KMS-11 (cell line): ENCODE data around the gene NAE1.

Source experiments
- H2AFZ ChIP-seq: fragments of 200-600 bp; sonication (generic); 2 replicates; pipeline ENCODE4 v1.6.1; 2016; ENCODE audit warnings: antibody characterized with exemption, mixed run types, low read depth
- H3K27ac ChIP-seq: fragments of 200-600 bp; sonication (generic); 2 replicates; pipeline ENCODE4 v1.6.1; 2016; ENCODE audit warnings: mild to moderate bottlenecking, mixed run types
- H3K27me3 ChIP-seq: fragments of 200-600 bp; sonication (generic); 2 replicates; pipeline ENCODE4 v1.6.1; 2017; ENCODE audit warnings: mild to moderate bottlenecking, low read depth, mixed run types, moderate library complexity; ENCODE audit not compliant: insufficient read depth
- H3K36me3 ChIP-seq: fragments of 200-600 bp; sonication (generic); 2 replicates; pipeline ENCODE4 v1.6.1; 2017; ENCODE audit warnings: mild to moderate bottlenecking, mixed run types; ENCODE audit not compliant: insufficient read depth
- H3K4me1 ChIP-seq: fragments of 200-600 bp; sonication (generic); 2 replicates; pipeline ENCODE4 v1.6.1; 2016; ENCODE audit warnings: mild to moderate bottlenecking, low read depth, mixed run types; ENCODE audit not compliant: poor library complexity, severe bottlenecking
- H3K4me2 ChIP-seq: fragments of 200-600 bp; sonication (generic); 2 replicates; pipeline ENCODE4 v1.7.0; 2016; ENCODE audit warnings: mild to moderate bottlenecking, mixed run types
- H3K4me3 ChIP-seq: fragments of 200-600 bp; sonication (generic); IDR thresholded peaks from 2 replicates; pipeline ENCODE4 v1.6.1; 2017; ENCODE audit warnings: low read depth, low read length, mixed read lengths; ENCODE audit not compliant: insufficient read depth
- H3K79me2 ChIP-seq: fragments of 200-600 bp; sonication (generic); 2 replicates; pipeline ENCODE4 v1.6.1; 2016; ENCODE audit warnings: low read depth, mixed run types; ENCODE audit not compliant: insufficient read depth
- H3K9ac ChIP-seq: fragments of 200-600 bp; sonication (generic); 2 replicates; pipeline ENCODE4 v1.6.1; 2016; ENCODE audit warnings: mild to moderate bottlenecking, mixed run types
- H4K20me1 ChIP-seq: fragments of 200-600 bp; sonication (generic); 2 replicates; pipeline ENCODE4 v1.6.1; 2016; ENCODE audit warnings: mild to moderate bottlenecking, mixed run types; ENCODE audit not compliant: insufficient read depth
- CTCF ChIP-seq: fragments of 200-600 bp; sonication (generic); conservative IDR thresholded peaks from 2 replicates; pipeline ENCODE4 v1.6.1; 2017; ENCODE audit warnings: low read depth, mild to moderate bottlenecking, antibody characterized with exemption, low read length, moderate library complexity, mixed read lengths

Gene NAE1

GRCh38 chr16:66843191-66843590 lies 12.4 kb upstream of the NAE1 start:
- no peak for TF ChIP-seq CTCF
- H3K4me2 ChIP-seq, result no peak overlapping the region
- H3K4me3 ChIP-seq, result no peak overlapping the region
- H3K27ac ChIP-seq, result no peak overlapping the region
- no peaks in the 10 kb centered on the region for H3K79me2 ChIP-seq
- no peak overlapping the region for H3K9ac ChIP-seq
- no peaks in the 10 kb centered on the region for H3K4me1 ChIP-seq
- no peaks in the 10 kb centered on the region for H3K27me3 ChIP-seq
- no peaks in the 10 kb centered on the region for H3K36me3 ChIP-seq
- no peaks in the 10 kb centered on the region for H4K20me1 ChIP-seq
- H2AFZ ChIP-seq, result no peak overlapping the region

GRCh38 chr16:66842765-66843164 lies 12.0 kb upstream of the NAE1 start:
- Histone ChIP-seq H3K4me2 (no peak overlapping the region), H3K79me2 (no peaks in the 10 kb centered on the region), H3K9ac (no peak overlapping the region), H3K27ac (no peak overlapping the region), H4K20me1 (no peaks in the 10 kb centered on the region), H3K27me3 (no peaks in the 10 kb centered on the region), H3K36me3 (no peaks in the 10 kb centered on the region), H2AFZ (no peak overlapping the region; the same call in 1 of the 2 replicates), H3K4me3 (no peak overlapping the region), H3K4me1 (no peaks in the 10 kb centered on the region)
- TF ChIP-seq CTCF, result no peak

GRCh38 chr16:66841366-66841765 lies 10.6 kb upstream of the NAE1 start:
- no peak for TF ChIP-seq CTCF
- Histone ChIP-seq H4K20me1 (no peaks in the 10 kb centered on the region), H3K27me3 (no peaks in the 10 kb centered on the region), H3K27ac (no peak overlapping the region), H3K36me3 (no peaks in the 10 kb centered on the region), H3K4me2 (no peak overlapping the region), H3K4me3 (no peak overlapping the region), H3K4me1 (no peaks in the 10 kb centered on the region), H3K9ac (no peak overlapping the region), H3K79me2 (no peaks in the 10 kb centered on the region), H2AFZ (no peak overlapping the region)

GRCh38 chr16:66840883-66841282 lies 10.1 kb upstream of the NAE1 start:
- no peak overlapping the region for H3K9ac ChIP-seq
- H2AFZ ChIP-seq, result no peak overlapping the region
- no peak overlapping the region for H3K4me2 ChIP-seq
- no peak overlapping the region for H3K27ac ChIP-seq
- H3K79me2 ChIP-seq, result no peaks in the 10 kb centered on the region
- no peaks in the 10 kb centered on the region for H3K36me3 ChIP-seq
- TF ChIP-seq CTCF, result no peak
- H4K20me1 ChIP-seq, result no peaks in the 10 kb centered on the region
- H3K4me1 ChIP-seq, result no peaks in the 10 kb centered on the region
- no peaks in the 10 kb centered on the region for H3K27me3 ChIP-seq
- no peak overlapping the region for H3K4me3 ChIP-seq

GRCh38 chr16:66834746-66835145 lies 4.0 kb upstream of the NAE1 start:
- Histone ChIP-seq H4K20me1 (no peaks in the 10 kb centered on the region), H2AFZ (no peak overlapping the region), H3K36me3 (no peaks in the 10 kb centered on the region), H3K4me3 (no peak overlapping the region), H3K27me3 (no peaks in the 10 kb centered on the region), H3K4me2 (no peak overlapping the region), H3K4me1 (peaks cover 5% of the 10 kb centered on the region), H3K79me2 (peaks cover 7% of the 10 kb centered on the region), H3K9ac (no peak overlapping the region), H3K27ac (no peak overlapping the region)
- no peak for TF ChIP-seq CTCF
